GM12878 (cell line): ENCODE results near the gene TEC.

Experiments used
- BCL11A ChIP-seq: IDR thresholded peaks from 2 replicates; pipeline ENCODE4 v1.6.1; 2011; ENCODE audit warnings: low read depth, low read length
- CTCF ChIP-seq, 3 experiments: IDR thresholded peaks in 2 of 3; conservative IDR thresholded peaks in 1 of 3; 2 replicates each; pipeline ENCODE4 v1.5.1; 2011; ENCODE audit warnings: low read depth in 3 of 3, low read length in 3 of 3, mild to moderate bottlenecking in 3 of 3, control low read depth in 2 of 3, moderate library complexity in 2 of 3, inconsistent platforms in 1 of 3, mixed read lengths in 1 of 3; ENCODE audit not compliant: control insufficient read depth in 2 of 3, insufficient read depth in 1 of 3; ENCODE audit errors: extremely low read depth in 1 of 3
- CUX1 ChIP-seq: IDR thresholded peaks from 2 replicates; pipeline ENCODE4 v1.6.1; 2012; ENCODE audit warnings: improper control_type of control experiment, low read depth, low read length; ENCODE audit not compliant: insufficient replicate concordance
- HDAC2 ChIP-seq: fragments of 200-600 bp; sonication (generic); IDR thresholded peaks from 2 replicates; pipeline ENCODE4 v1.6.1; 2017
- IRF3 ChIP-seq: fragments of 450-650 bp; IDR thresholded peaks from 2 replicates; pipeline ENCODE4 v1.6.1; 2014; ENCODE audit warnings: mild to moderate bottlenecking
- MYC ChIP-seq: IDR thresholded peaks from 2 replicates; pipeline ENCODE4 v1.6.1; 2011; ENCODE audit warnings: mild to moderate bottlenecking, low read length, moderate library complexity, inconsistent platforms; ENCODE audit not compliant: insufficient read depth, insufficient replicate concordance, insufficient read length, severe bottlenecking
- NFXL1 ChIP-seq: fragments of 450-650 bp; IDR thresholded peaks from 2 replicates; pipeline ENCODE4 v1.6.1; 2017; ENCODE audit warnings: antibody characterized with exemption, mild to moderate bottlenecking, borderline replicate concordance
- POLR2AphosphoS2 ChIP-seq: IDR thresholded peaks from 2 replicates; pipeline ENCODE4 v1.6.1; 2011; ENCODE audit warnings: low read depth, mild to moderate bottlenecking, low read length, improper control_type of control experiment, moderate library complexity
- POLR2AphosphoS5 ChIP-seq: IDR thresholded peaks from 2 replicates; pipeline ENCODE4 v1.6.1; 2011; ENCODE audit warnings: mild to moderate bottlenecking, low read length, inconsistent platforms
- SMC3 ChIP-seq: IDR thresholded peaks from 2 replicates; pipeline ENCODE4 v1.6.1; 2011; ENCODE audit warnings: low read length, improper control_type of control experiment, borderline replicate concordance
- TF ChIP-seq, protein P1 (sequence below): IDR thresholded peaks from 2 replicates; pipeline ENCODE4 v1.6.1; 2012; ENCODE audit warnings: mild to moderate bottlenecking, low read depth, low read length

- TF ChIP-seq CTCF (IDR thresholded peaks at IDR 0.05 in 2 of 3, conservative IDR thresholded peaks at IDR 0.05 in 1 of 3; ENCODE audit: control insufficient read depth in 2 of 3, extremely low read depth in 1 of 3, insufficient read depth in 1 of 3, low read depth in 3 of 3, low read length in 3 of 3) (no peak), CUX1 (no peak), POLR2AphosphoS2 (no peak), NFXL1 (no peak), IRF3 (no peak), POLR2AphosphoS5 (no peak), SMC3 (no peak), BCL11A (no peak), MYC (no peak), HDAC2 (no peak)
- TF ChIP-seq, protein P1, sequence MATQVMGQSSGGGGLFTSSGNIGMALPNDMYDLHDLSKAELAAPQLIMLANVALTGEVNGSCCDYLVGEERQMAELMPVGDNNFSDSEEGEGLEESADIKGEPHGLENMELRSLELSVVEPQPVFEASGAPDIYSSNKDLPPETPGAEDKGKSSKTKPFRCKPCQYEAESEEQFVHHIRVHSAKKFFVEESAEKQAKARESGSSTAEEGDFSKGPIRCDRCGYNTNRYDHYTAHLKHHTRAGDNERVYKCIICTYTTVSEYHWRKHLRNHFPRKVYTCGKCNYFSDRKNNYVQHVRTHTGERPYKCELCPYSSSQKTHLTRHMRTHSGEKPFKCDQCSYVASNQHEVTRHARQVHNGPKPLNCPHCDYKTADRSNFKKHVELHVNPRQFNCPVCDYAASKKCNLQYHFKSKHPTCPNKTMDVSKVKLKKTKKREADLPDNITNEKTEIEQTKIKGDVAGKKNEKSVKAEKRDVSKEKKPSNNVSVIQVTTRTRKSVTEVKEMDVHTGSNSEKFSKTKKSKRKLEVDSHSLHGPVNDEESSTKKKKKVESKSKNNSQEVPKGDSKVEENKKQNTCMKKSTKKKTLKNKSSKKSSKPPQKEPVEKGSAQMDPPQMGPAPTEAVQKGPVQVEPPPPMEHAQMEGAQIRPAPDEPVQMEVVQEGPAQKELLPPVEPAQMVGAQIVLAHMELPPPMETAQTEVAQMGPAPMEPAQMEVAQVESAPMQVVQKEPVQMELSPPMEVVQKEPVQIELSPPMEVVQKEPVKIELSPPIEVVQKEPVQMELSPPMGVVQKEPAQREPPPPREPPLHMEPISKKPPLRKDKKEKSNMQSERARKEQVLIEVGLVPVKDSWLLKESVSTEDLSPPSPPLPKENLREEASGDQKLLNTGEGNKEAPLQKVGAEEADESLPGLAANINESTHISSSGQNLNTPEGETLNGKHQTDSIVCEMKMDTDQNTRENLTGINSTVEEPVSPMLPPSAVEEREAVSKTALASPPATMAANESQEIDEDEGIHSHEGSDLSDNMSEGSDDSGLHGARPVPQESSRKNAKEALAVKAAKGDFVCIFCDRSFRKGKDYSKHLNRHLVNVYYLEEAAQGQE = no peak
Measured at GRCh38 chr4:48085821-48086589, 183.6 kb downstream of the TEC start.
